Osteoblast (primary cell): ENCODE results near the gene SLC39A12. TPM values are rescaled to one million over a fixed set of nuclear protein-coding genes. Genes with fewer than 3 reads are reported as not detected.

Source experiments
- DNase-seq: peaks from one replicate; pipeline ENCODE4 v3.0.0; 2011; ENCODE audit warnings: low spot score, mixed read lengths; ENCODE audit not compliant: insufficient read length; ENCODE audit errors: missing footprints
- H2AFZ ChIP-seq: 2 replicates; pipeline ENCODE4 v1.6.0; 2011; ENCODE audit warnings: mild to moderate bottlenecking, low read length
- H3K27ac ChIP-seq: 2 replicates; pipeline ENCODE4 v1.5.1; 2011; ENCODE audit warnings: mild to moderate bottlenecking, low read depth, low read length, moderate library complexity
- H3K27me3 ChIP-seq: 2 replicates; pipeline ENCODE4 v1.6.0; 2012; ENCODE audit warnings: mild to moderate bottlenecking, control low read depth, inconsistent platforms, low read length, moderate library complexity; ENCODE audit not compliant: insufficient read depth
- H3K36me3 ChIP-seq: 2 replicates; pipeline ENCODE4 v1.5.1; 2011; ENCODE audit warnings: mild to moderate bottlenecking, low read length, control low read depth, moderate library complexity; ENCODE audit not compliant: insufficient read depth
- H3K4me1 ChIP-seq: 2 replicates; pipeline ENCODE4 v1.5.1; 2011; ENCODE audit warnings: mild to moderate bottlenecking, low read length, control low read depth, moderate library complexity; ENCODE audit not compliant: insufficient read depth
- H3K4me2 ChIP-seq: 2 replicates; pipeline ENCODE4 v1.6.0; 2011; ENCODE audit warnings: mild to moderate bottlenecking, low read length; ENCODE audit not compliant: insufficient read depth
- H3K4me3 ChIP-seq: fragments of 200-600 bp; sonication (generic); 3 replicates; pipeline ENCODE4 v1.5.1; 2012; ENCODE audit warnings: mild to moderate bottlenecking, low read length, inconsistent platforms; ENCODE audit not compliant: insufficient read depth
- H3K79me2 ChIP-seq: 2 replicates; pipeline ENCODE4 v1.6.0; 2012; ENCODE audit warnings: mild to moderate bottlenecking, low read length, control low read depth, inconsistent platforms; ENCODE audit not compliant: insufficient read depth
- H3K9me3 ChIP-seq: 2 replicates; pipeline ENCODE4 v1.5.1; 2011; ENCODE audit warnings: low read depth, low read length, control low read depth
- H4K20me1 ChIP-seq: 2 replicates; pipeline ENCODE4 v1.6.0; 2012; ENCODE audit warnings: mild to moderate bottlenecking, low read length, control low read depth; ENCODE audit not compliant: insufficient read depth
- CTCF ChIP-seq: IDR thresholded peaks from 2 replicates; pipeline ENCODE4 v1.5.1; 2011; ENCODE audit warnings: mild to moderate bottlenecking, low read depth, low read length, moderate library complexity; ENCODE audit errors: extremely low read depth
- total RNA-seq: library from RNA; depleted of rRNA; stranded (reverse); fragments of >200 nt; gene quantifications from 2 replicates; pipeline ENCODE4 v1.2.3, GENCODE V29; 2012

Gene SLC39A12
- total RNA-seq, 1 donor = not detected

DNA sequence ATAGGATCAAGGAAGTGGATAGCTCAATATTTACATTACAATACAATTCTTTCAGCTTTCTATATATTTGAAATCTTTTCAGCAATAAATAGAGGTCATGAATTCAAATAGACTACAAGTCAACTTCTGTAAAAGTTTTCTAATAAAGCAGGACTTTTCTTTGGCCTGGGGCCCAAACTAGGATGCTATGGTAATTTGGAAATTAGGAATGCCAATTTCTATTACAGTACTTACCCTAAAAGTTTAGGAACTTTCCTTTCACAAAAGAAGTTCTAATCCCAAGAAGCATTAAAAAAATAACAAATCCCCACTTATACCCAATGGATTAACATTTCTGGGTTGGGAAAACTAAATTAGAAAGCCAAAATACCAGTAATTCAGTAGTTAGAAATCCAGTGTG lies 40.5 kb downstream of the SLC39A12 start:
- H3K4me2 ChIP-seq = no peak overlapping the region
- H4K20me1 ChIP-seq = no peaks in the 10 kb centered on the region
- H3K9me3 ChIP-seq = no peaks in the 10 kb centered on the region
- no peak for DNase-seq
- no peak overlapping the region for H3K27ac ChIP-seq
- no peaks in the 10 kb centered on the region for H3K27me3 ChIP-seq
- H2AFZ ChIP-seq = no peak overlapping the region
- H3K36me3 ChIP-seq = no peaks in the 10 kb centered on the region
- TF ChIP-seq CTCF = no peak
- H3K79me2 ChIP-seq = no peaks in the 10 kb centered on the region
- H3K4me3 ChIP-seq = no peak overlapping the region
- H3K4me1 ChIP-seq = peaks cover 10% of the 10 kb centered on the region

DNA sequence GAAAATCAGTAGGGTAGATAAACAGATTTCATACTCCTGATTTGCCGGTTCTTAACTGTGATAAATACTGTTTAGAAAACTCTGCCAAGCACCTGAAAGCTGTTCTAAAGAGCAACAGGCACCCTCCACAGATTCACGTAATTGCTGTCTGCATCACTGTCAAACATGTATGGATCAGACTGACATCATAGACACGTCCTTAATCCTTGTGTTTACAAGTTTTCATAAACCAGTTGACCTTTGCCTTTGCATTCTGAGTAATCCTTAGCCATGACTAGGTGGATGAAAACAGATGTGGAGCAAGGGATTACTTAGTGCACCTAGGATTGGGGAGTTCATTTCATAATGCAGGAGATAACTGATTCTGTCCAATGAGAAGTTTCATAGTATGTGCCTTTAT lies 41.6 kb downstream of the SLC39A12 start:
- DNase-seq = peak; percentile 11
- Histone ChIP-seq H2AFZ (no peak overlapping the region), H3K27ac (no peak overlapping the region), H4K20me1 (no peaks in the 10 kb centered on the region), H3K9me3 (no peaks in the 10 kb centered on the region), H3K4me1 (peaks cover 10% of the 10 kb centered on the region), H3K4me2 (no peak overlapping the region), H3K4me3 (no peak overlapping the region), H3K79me2 (no peaks in the 10 kb centered on the region), H3K27me3 (no peaks in the 10 kb centered on the region), H3K36me3 (no peaks in the 10 kb centered on the region)
- TF ChIP-seq CTCF = no peak

GRCh38 chr10:18000601-18001000 lies 48.9 kb downstream of the SLC39A12 start:
- H3K27me3 ChIP-seq = no peaks in the 10 kb centered on the region
- no peaks in the 10 kb centered on the region for H3K36me3 ChIP-seq
- no peak for TF ChIP-seq CTCF
- no peak overlapping the region for H2AFZ ChIP-seq
- H3K4me1 ChIP-seq = peaks cover 6% of the 10 kb centered on the region
- H3K27ac ChIP-seq = no peak overlapping the region
- H3K9me3 ChIP-seq = no peaks in the 10 kb centered on the region
- H3K4me2 ChIP-seq = no peak overlapping the region
- H3K79me2 ChIP-seq = no peaks in the 10 kb centered on the region
- no peak for DNase-seq
- no peak overlapping the region for H3K4me3 ChIP-seq
- H4K20me1 ChIP-seq = no peaks in the 10 kb centered on the region

DNA sequence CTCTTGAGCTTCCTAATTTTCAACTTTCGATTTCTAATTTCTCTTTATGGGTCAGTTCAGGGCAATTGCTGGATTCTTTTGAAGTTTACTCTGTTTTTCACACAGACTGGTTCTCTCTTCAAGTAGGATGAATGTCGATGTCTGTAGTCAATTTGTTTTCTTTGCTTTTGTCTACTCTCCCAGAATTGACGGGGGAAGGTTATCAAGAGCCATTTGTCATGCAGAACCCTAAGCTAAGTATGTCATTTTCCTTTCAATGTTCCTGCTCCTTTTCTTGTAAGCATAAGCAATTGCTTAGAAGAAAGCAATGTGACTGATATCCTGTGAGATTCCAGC lies 53.7 kb downstream of the SLC39A12 start:
- no peaks in the 10 kb centered on the region for H3K79me2 ChIP-seq
- H4K20me1 ChIP-seq = no peaks in the 10 kb centered on the region
- H3K27ac ChIP-seq = no peak overlapping the region
- no peaks in the 10 kb centered on the region for H3K27me3 ChIP-seq
- peak overlapping the region; percentile 70 for H2AFZ ChIP-seq
- TF ChIP-seq CTCF = no peak
- H3K4me3 ChIP-seq = peak overlapping the region; percentile 45
- H3K4me1 ChIP-seq = peaks cover 16% of the 10 kb centered on the region
- peak overlapping the region; percentile 78 for H3K4me2 ChIP-seq
- no peaks in the 10 kb centered on the region for H3K9me3 ChIP-seq
- no peaks in the 10 kb centered on the region for H3K36me3 ChIP-seq
- DNase-seq = no peak
